GM20000 (cell line): ENCODE measurements around the gene MEAF6.
A peak's percentile ranks its signal among the peaks of the same experiment; 100 is the strongest.

Experiments used
- DNase-seq: peaks from one replicate; pipeline ENCODE4 v3.0.0; 2012; ENCODE audit warnings: low spot score
- TF ChIP-seq, protein P1 (sequence below): IDR thresholded peaks from 2 replicates; pipeline ENCODE4 v1.5.1; 2012; ENCODE audit warnings: mild to moderate bottlenecking, control low read depth; ENCODE audit errors: extremely low read depth, missing control alignments

The MEAF6 gene

GRCh38 chr1:37461698-37462436, 52.7 kb downstream of the MEAF6 start:
- TF ChIP-seq, protein P1, sequence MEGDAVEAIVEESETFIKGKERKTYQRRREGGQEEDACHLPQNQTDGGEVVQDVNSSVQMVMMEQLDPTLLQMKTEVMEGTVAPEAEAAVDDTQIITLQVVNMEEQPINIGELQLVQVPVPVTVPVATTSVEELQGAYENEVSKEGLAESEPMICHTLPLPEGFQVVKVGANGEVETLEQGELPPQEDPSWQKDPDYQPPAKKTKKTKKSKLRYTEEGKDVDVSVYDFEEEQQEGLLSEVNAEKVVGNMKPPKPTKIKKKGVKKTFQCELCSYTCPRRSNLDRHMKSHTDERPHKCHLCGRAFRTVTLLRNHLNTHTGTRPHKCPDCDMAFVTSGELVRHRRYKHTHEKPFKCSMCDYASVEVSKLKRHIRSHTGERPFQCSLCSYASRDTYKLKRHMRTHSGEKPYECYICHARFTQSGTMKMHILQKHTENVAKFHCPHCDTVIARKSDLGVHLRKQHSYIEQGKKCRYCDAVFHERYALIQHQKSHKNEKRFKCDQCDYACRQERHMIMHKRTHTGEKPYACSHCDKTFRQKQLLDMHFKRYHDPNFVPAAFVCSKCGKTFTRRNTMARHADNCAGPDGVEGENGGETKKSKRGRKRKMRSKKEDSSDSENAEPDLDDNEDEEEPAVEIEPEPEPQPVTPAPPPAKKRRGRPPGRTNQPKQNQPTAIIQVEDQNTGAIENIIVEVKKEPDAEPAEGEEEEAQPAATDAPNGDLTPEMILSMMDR, result no peak
- DNase-seq, result no peak

GRCh38 chr1:37458551-37458950, 56.0 kb downstream of the MEAF6 start:
- no peak for DNase-seq
- TF ChIP-seq, protein P1, result peak; percentile 4

DNA sequence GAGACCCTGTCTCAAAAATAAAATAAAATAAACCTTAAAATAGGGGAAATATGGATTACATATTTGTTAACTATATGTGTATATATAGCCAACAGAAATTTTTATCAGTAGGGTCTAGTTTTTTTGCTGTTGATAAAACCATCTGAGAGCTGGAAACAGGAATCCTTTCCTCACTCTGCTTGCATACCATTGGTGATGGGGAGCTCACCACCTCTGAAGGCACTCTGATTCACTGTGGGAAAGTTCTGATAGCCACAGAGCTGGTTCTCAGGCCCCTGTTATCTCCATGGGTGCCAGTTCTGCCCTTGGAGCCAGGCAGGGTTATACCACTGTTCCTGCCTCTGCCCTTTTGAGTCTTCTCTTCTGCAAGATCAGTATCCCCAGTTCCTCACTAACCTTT, 58.0 kb downstream of the MEAF6 start:
- DNase-seq, result no peak
- TF ChIP-seq, protein P1, result no peak

DNA sequence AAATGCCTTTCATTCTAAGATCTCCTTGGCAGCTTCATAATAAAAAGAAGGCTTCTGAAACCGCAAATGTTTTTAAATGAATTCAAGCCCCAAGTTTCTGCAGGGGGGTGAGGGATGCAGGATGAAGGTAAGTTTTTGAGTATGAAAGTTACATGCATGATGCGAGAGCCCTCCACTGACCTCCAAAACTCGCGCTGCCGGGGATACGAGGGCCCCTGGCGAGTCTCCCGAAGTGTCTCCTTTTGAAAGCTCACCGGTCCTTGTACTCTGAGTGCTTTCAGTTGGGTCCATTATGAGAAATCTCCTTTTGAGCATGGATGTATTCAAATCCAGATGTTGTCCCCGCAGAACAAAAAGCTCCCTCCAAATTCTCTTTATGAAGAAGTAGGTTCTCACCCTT, 59.0 kb downstream of the MEAF6 start:
- TF ChIP-seq, protein P1, result no peak
- DNase-seq, result no peak

GRCh38 chr1:37453647-37454046, 60.9 kb downstream of the MEAF6 start:
- DNase-seq, result no peak
- TF ChIP-seq, protein P1, result no peak

GRCh38 chr1:37452416-37452815, 62.1 kb downstream of the MEAF6 start:
- TF ChIP-seq, protein P1, result no peak
- DNase-seq, result no peak

DNA sequence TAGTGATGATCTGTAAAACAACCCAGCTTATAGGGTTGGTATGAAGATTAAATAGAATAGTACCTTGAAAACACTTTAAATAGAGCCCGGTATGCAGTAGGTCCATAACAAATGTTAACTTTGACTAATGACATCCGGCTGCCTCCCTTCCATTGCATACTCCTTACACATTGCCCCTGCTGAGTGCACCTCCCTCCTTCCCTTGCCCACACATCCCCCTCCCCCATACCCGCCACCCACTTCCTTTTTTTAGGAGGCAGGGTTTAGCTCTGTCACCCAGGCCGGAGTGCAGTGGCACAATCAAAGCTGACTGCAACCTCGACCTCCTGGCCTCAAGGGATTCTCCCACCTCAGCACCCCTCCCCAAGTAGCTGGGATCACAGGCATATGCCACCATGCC, 64.6 kb downstream of the MEAF6 start:
- TF ChIP-seq, protein P1, result no peak
- DNase-seq, result no peak
